ENCODE results near the gene LAMB1.
"Not testable (repeated sequence)": the region's sequence is repeated elsewhere in the genome, so short reads cannot be mapped to it uniquely, and the experiment has no call there.

Gene LAMB1

GRCh38 chr7:108033776-108034497 is 31.0 kb upstream of the LAMB1 start:
- Histone ChIP-seq H2AK5ac (ENCODE audit: low read depth, low read length) (no peak overlapping the region), H3K27ac (replicated peaks; ENCODE audit: low read length) (no peak overlapping the region), H2AFZ (ENCODE audit: low read length) (no peak overlapping the region), H3K36me3 (replicated peaks in 1 of 2; ENCODE audit: control insufficient read depth in 2 of 2, insufficient read depth in 2 of 2, low read length in 2 of 2) (no peaks in the 10 kb centered on the region), H3K79me1 (ENCODE audit: low read depth, low read length) (no peaks in the 10 kb centered on the region), H2BK120ac (ENCODE audit: low read depth, low read length) (no peak overlapping the region), H3K4me3 (ENCODE audit: low read length in 2 of 2) (no peak overlapping the region), H4K8ac (ENCODE audit: low read depth, low read length) (no peak overlapping the region), H2BK15ac (ENCODE audit: low read length) (no peak overlapping the region), H3K4me2 (ENCODE audit: insufficient read depth, low read length, poor library complexity, severe bottlenecking) (no peak overlapping the region), H3K18ac (ENCODE audit: low read length) (no peak overlapping the region), H3K9ac (ENCODE audit: low read depth, low read length, poor library complexity) (no peak overlapping the region), H3K14ac (ENCODE audit: low read length) (no peak overlapping the region), H3K4ac (ENCODE audit: low read length) (no peak overlapping the region), H3K4me1 (ENCODE audit: control insufficient read depth in 2 of 2, insufficient read depth in 1 of 2, low read depth in 1 of 2, low read length in 2 of 2) (peaks cover 0 to 1% of the 10 kb centered on the region in 2 donors), H3K9me3 (replicated peaks in 1 of 2; ENCODE audit: control insufficient read depth in 2 of 2, insufficient read depth in 1 of 2, low read depth in 1 of 2, low read length in 2 of 2) (no peaks in the 10 kb centered on the region), H2BK5ac (ENCODE audit: low read length) (no peak overlapping the region), H2BK12ac (ENCODE audit: low read length) (no peak overlapping the region), H4K91ac (ENCODE audit: low read depth, low read length, poor library complexity) (no peak overlapping the region), H3K27me3 (ENCODE audit: control insufficient read depth in 3 of 3, insufficient read depth in 3 of 3, low read depth in 1 of 3, low read length in 3 of 3) (no peaks in the 10 kb centered on the region), H3K23ac (ENCODE audit: low read depth, low read length, poor library complexity) (no peak overlapping the region)
- WGBS, 2 donors (ENCODE audit: extremely low coverage in 2 of 2, insufficient read length in 2 of 2, insufficient replicate concordance in 1 of 2) = no CpG with 5 or more reads among the region's 5 CpGs
- DNase-seq (ENCODE audit: low spot score) = no peak

GRCh38 chr7:108033309-108033708 is 30.3 kb upstream of the LAMB1 start:
- not testable (repeated sequence) for H3K9ac ChIP-seq (ENCODE audit: low read depth, low read length, poor library complexity); H2BK12ac ChIP-seq (ENCODE audit: low read length); H3K36me3 ChIP-seq (replicated peaks in 1 of 2; ENCODE audit: control insufficient read depth in 2 of 2, insufficient read depth in 2 of 2, low read length in 2 of 2); H2AK5ac ChIP-seq (ENCODE audit: low read depth, low read length); H3K4me1 ChIP-seq (ENCODE audit: control insufficient read depth in 2 of 2, insufficient read depth in 1 of 2, low read depth in 1 of 2, low read length in 2 of 2); H3K18ac ChIP-seq (ENCODE audit: low read length); H3K23ac ChIP-seq (ENCODE audit: low read depth, low read length, poor library complexity); H3K9me3 ChIP-seq (replicated peaks in 1 of 2; ENCODE audit: control insufficient read depth in 2 of 2, insufficient read depth in 1 of 2, low read depth in 1 of 2, low read length in 2 of 2); H2BK15ac ChIP-seq (ENCODE audit: low read length); H3K4me3 ChIP-seq (ENCODE audit: low read length in 2 of 2); H3K27ac ChIP-seq (replicated peaks; ENCODE audit: low read length); H2BK5ac ChIP-seq (ENCODE audit: low read length); H3K27me3 ChIP-seq (ENCODE audit: control insufficient read depth in 3 of 3, insufficient read depth in 3 of 3, low read depth in 1 of 3, low read length in 3 of 3); H2AFZ ChIP-seq (ENCODE audit: low read length); H4K91ac ChIP-seq (ENCODE audit: low read depth, low read length, poor library complexity); H4K8ac ChIP-seq (ENCODE audit: low read depth, low read length); H2BK120ac ChIP-seq (ENCODE audit: low read depth, low read length); H3K4me2 ChIP-seq (ENCODE audit: insufficient read depth, low read length, poor library complexity, severe bottlenecking); H3K14ac ChIP-seq (ENCODE audit: low read length); DNase-seq (ENCODE audit: low spot score); H3K4ac ChIP-seq (ENCODE audit: low read length); H3K79me1 ChIP-seq (ENCODE audit: low read depth, low read length)
- WGBS, 2 donors (ENCODE audit: extremely low coverage in 2 of 2, insufficient read length in 2 of 2, insufficient replicate concordance in 1 of 2) = no CpG with 5 or more reads among the region's 8 CpGs

GRCh38 chr7:108030516-108030915 is 27.6 kb upstream of the LAMB1 start:
- Histone ChIP-seq H3K18ac (ENCODE audit: low read length) (no peak overlapping the region), H3K4ac (ENCODE audit: low read length) (no peak overlapping the region), H3K14ac (ENCODE audit: low read length) (no peak overlapping the region), H4K8ac (ENCODE audit: low read depth, low read length) (no peak overlapping the region), H3K9ac (ENCODE audit: low read depth, low read length, poor library complexity) (no peak overlapping the region), H2BK5ac (ENCODE audit: low read length) (no peak overlapping the region), H4K91ac (ENCODE audit: low read depth, low read length, poor library complexity) (no peak overlapping the region), H3K27me3 (ENCODE audit: control insufficient read depth in 3 of 3, insufficient read depth in 3 of 3, low read depth in 1 of 3, low read length in 3 of 3) (peaks cover 0 to 4% (median 0%) of the 10 kb centered on the region in 3 experiments), H2AFZ (ENCODE audit: low read length) (no peak overlapping the region), H3K4me1 (ENCODE audit: control insufficient read depth in 2 of 2, insufficient read depth in 1 of 2, low read depth in 1 of 2, low read length in 2 of 2) (peaks cover 0 to 1% of the 10 kb centered on the region in 2 donors), H3K9me3 (replicated peaks in 1 of 2; ENCODE audit: control insufficient read depth in 2 of 2, insufficient read depth in 1 of 2, low read depth in 1 of 2, low read length in 2 of 2) (no peaks in the 10 kb centered on the region), H2AK5ac (ENCODE audit: low read depth, low read length) (no peak overlapping the region), H3K23ac (ENCODE audit: low read depth, low read length, poor library complexity) (no peak overlapping the region), H3K4me3 (ENCODE audit: low read length in 2 of 2) (no peak overlapping the region), H2BK120ac (ENCODE audit: low read depth, low read length) (no peak overlapping the region), H3K36me3 (replicated peaks in 1 of 2; ENCODE audit: control insufficient read depth in 2 of 2, insufficient read depth in 2 of 2, low read length in 2 of 2) (no peaks in the 10 kb centered on the region), H2BK15ac (ENCODE audit: low read length) (no peak overlapping the region), H3K4me2 (ENCODE audit: insufficient read depth, low read length, poor library complexity, severe bottlenecking) (no peak overlapping the region), H3K79me1 (ENCODE audit: low read depth, low read length) (no peaks in the 10 kb centered on the region), H2BK12ac (ENCODE audit: low read length) (no peak overlapping the region), H3K27ac (replicated peaks; ENCODE audit: low read length) (no peak overlapping the region)
- no peak for DNase-seq (ENCODE audit: low spot score)
- WGBS, 2 donors (ENCODE audit: extremely low coverage in 2 of 2, insufficient read length in 2 of 2, insufficient replicate concordance in 1 of 2) = no CpG with 5 or more reads among the region's 3 CpGs

- no peak overlapping the region for H3K27ac ChIP-seq (replicated peaks; ENCODE audit: low read length)
- no peak overlapping the region for H3K23ac ChIP-seq (ENCODE audit: low read depth, low read length, poor library complexity)
- H2AK5ac ChIP-seq (ENCODE audit: low read depth, low read length) = no peak overlapping the region
- WGBS, 2 donors (ENCODE audit: extremely low coverage in 2 of 2, insufficient read length in 2 of 2, insufficient replicate concordance in 1 of 2) = no CpG with 5 or more reads among the region's 3 CpGs
- H3K9ac ChIP-seq (ENCODE audit: low read depth, low read length, poor library complexity) = no peak overlapping the region
- H4K8ac ChIP-seq (ENCODE audit: low read depth, low read length) = no peak overlapping the region
- H2BK12ac ChIP-seq (ENCODE audit: low read length) = no peak overlapping the region
- no peak overlapping the region for H2BK120ac ChIP-seq (ENCODE audit: low read depth, low read length)
- no peak overlapping the region for H3K18ac ChIP-seq (ENCODE audit: low read length)
- no peak overlapping the region for H2BK15ac ChIP-seq (ENCODE audit: low read length)
- peaks cover 0 to 9% (median 0%) of the 10 kb centered on the region in 3 experiments for H3K27me3 ChIP-seq (ENCODE audit: control insufficient read depth in 3 of 3, insufficient read depth in 3 of 3, low read depth in 1 of 3, low read length in 3 of 3)
- no peak overlapping the region for H2AFZ ChIP-seq (ENCODE audit: low read length)
- H3K36me3 ChIP-seq (replicated peaks in 1 of 2; ENCODE audit: control insufficient read depth in 2 of 2, insufficient read depth in 2 of 2, low read length in 2 of 2) = no peaks in the 10 kb centered on the region
- no peak overlapping the region for H3K4me3 ChIP-seq (ENCODE audit: low read length in 2 of 2)
- peaks cover 0 to 1% of the 10 kb centered on the region in 2 donors for H3K4me1 ChIP-seq (ENCODE audit: control insufficient read depth in 2 of 2, insufficient read depth in 1 of 2, low read depth in 1 of 2, low read length in 2 of 2)
- H3K14ac ChIP-seq (ENCODE audit: low read length) = no peak overlapping the region
- no peak overlapping the region for H3K4me2 ChIP-seq (ENCODE audit: insufficient read depth, low read length, poor library complexity, severe bottlenecking)
- H3K79me1 ChIP-seq (ENCODE audit: low read depth, low read length) = no peaks in the 10 kb centered on the region
- no peak overlapping the region for H3K4ac ChIP-seq (ENCODE audit: low read length)
- DNase-seq (ENCODE audit: low spot score) = no peak
- H4K91ac ChIP-seq (ENCODE audit: low read depth, low read length, poor library complexity) = no peak overlapping the region
- H3K9me3 ChIP-seq (replicated peaks in 1 of 2; ENCODE audit: control insufficient read depth in 2 of 2, insufficient read depth in 1 of 2, low read depth in 1 of 2, low read length in 2 of 2) = no peaks in the 10 kb centered on the region
- H2BK5ac ChIP-seq (ENCODE audit: low read length) = no peak overlapping the region
These were observed 26.1 kb upstream of the LAMB1 start for GRCh38 chr7:108029034-108029433.
